ENCODE data around the gene TESK1. TPM values are rescaled to one million over a fixed set of nuclear protein-coding genes. Genes with fewer than 3 reads are reported as not detected.

The TESK1 gene
- total and polyA plus RNA-seq, 2 experiments from 2014 or later = 6.8 to 10.7 TPM

GRCh38 chr9:35560625-35561337 is 44.3 kb upstream of the TESK1 start:
- Mint-ChIP-seq H3K9me3 (no peaks in the 10 kb centered on the region), H3K27me3 (ENCODE audit: insufficient read depth, low read depth, poor library complexity) (peaks cover 12% of the 10 kb centered on the region), H3K27ac (no peak overlapping the region), H3K36me3 (ENCODE audit: low read depth) (peaks cover 2% of the 10 kb centered on the region; the same call in 1 of the 3 replicates), H3K4me3 (no peak overlapping the region), H3K4me1 (peaks cover 12% of the 10 kb centered on the region)
- DNase-seq (ENCODE audit: low spot score) (no peak), ATAC-seq (no peak)
- H3K27ac ChIP-seq (ENCODE audit: low read depth) = no peak overlapping the region
- no peak for TF ChIP-seq ZNF114 (CRISPR knock-in tag; IDR thresholded peaks at IDR 0.05)
- no peak for TF ChIP-seq CREB1 (CRISPR knock-in tag; IDR thresholded peaks at IDR 0.05; ENCODE audit: low read depth)
- no peak for TF ChIP-seq STAT1 (IDR thresholded peaks at IDR 0.05; ENCODE audit: unreplicated experiment)
- no peak for TF ChIP-seq ZNF462 (CRISPR knock-in tag; IDR thresholded peaks at IDR 0.05)
- TF ChIP-seq ETS1 (IDR thresholded peaks at IDR 0.05) = no peak
- no peak for TF ChIP-seq EZH2phosphoT487 (IDR thresholded peaks at IDR 0.05; ENCODE audit: unreplicated experiment)
- no peak for TF ChIP-seq NANOG (IDR thresholded peaks at IDR 0.05; ENCODE audit: borderline replicate concordance)
- TF ChIP-seq JUNB (IDR thresholded peaks at IDR 0.05; ENCODE audit: unreplicated experiment) = no peak
- no peak for TF ChIP-seq ZNF331 (CRISPR knock-in tag; IDR thresholded peaks at IDR 0.05; ENCODE audit: low read depth)
- TF ChIP-seq POLR2AphosphoS5 (IDR thresholded peaks at IDR 0.05; ENCODE audit: low read depth) = no peak
- no peak for TF ChIP-seq EZH2 (IDR thresholded peaks at IDR 0.05; ENCODE audit: low read depth, unreplicated experiment)
- TF ChIP-seq CTCF (conservative IDR thresholded peaks at IDR 0.05; ENCODE audit: low read depth in 2 of 2) = no peak
- TF ChIP-seq REST (IDR thresholded peaks at IDR 0.05; ENCODE audit: unreplicated experiment) = no peak
- H4K20me1 ChIP-seq (replicated peaks; ENCODE audit: insufficient read depth) = no peaks in the 10 kb centered on the region; the same call in 1 of the 2 replicates
- H3K27me3 ChIP-seq (ENCODE audit: insufficient read depth) = no peaks in the 10 kb centered on the region
- no peak overlapping the region for H2AFZ ChIP-seq
- H3K4me1 ChIP-seq (ENCODE audit: insufficient read depth) = no peaks in the 10 kb centered on the region
- H3K79me2 ChIP-seq (replicated peaks; ENCODE audit: insufficient read depth) = no peaks in the 10 kb centered on the region
- no peak overlapping the region for H3K4me2 ChIP-seq
- H3K9me2 ChIP-seq (ENCODE audit: insufficient read depth) = no peaks in the 10 kb centered on the region
- H3K4me3 ChIP-seq = no peak overlapping the region
- H3K36me3 ChIP-seq (ENCODE audit: insufficient read depth) = no peaks in the 10 kb centered on the region
- H3F3A ChIP-seq (replicated peaks; ENCODE audit: low read depth) = no peaks in the 10 kb centered on the region
